Parathyroid adenoma (tissue), 2 donors: ENCODE results near the gene OSCAR.
A peak's percentile ranks its signal among the peaks of the same experiment; 100 is the strongest.

Experiments used
- H2AFZ ChIP-seq: fragments of 300-600 bp; sonication (generic); one replicate; pipeline ENCODE4 v1.7.0; 2017; ENCODE audit warnings: antibody characterized with exemption, mild to moderate bottlenecking
- H3K27ac ChIP-seq: fragments of 300-600 bp; sonication (generic); one replicate; pipeline ENCODE4 v1.7.0; 2017
- H3K27me3 ChIP-seq: fragments of 300-600 bp; sonication (generic); one replicate; pipeline ENCODE4 v1.7.0; 2017; ENCODE audit warnings: low read length; ENCODE audit not compliant: control insufficient read depth, insufficient read depth
- H3K36me3 ChIP-seq: fragments of 300-600 bp; sonication (generic); one replicate; pipeline ENCODE4 v1.7.0; 2017; ENCODE audit warnings: low read length; ENCODE audit not compliant: control insufficient read depth, insufficient read depth
- H3K4me1 ChIP-seq: fragments of 300-600 bp; sonication (generic); one replicate; pipeline ENCODE4 v1.7.0; 2017; ENCODE audit warnings: control low read depth
- H3K4me2 ChIP-seq: fragments of 300-600 bp; sonication (generic); one replicate; pipeline ENCODE4 v1.7.0; 2017; ENCODE audit warnings: low read length
- H3K4me3 ChIP-seq: fragments of 300-600 bp; sonication (generic); one replicate; pipeline ENCODE4 v1.7.0; 2017; ENCODE audit warnings: low read depth, low read length
- H3K79me2 ChIP-seq: fragments of 300-600 bp; sonication (generic); one replicate; pipeline ENCODE4 v1.7.0; 2017; ENCODE audit warnings: control low read depth
- H3K9ac ChIP-seq: fragments of 300-600 bp; sonication (generic); one replicate; pipeline ENCODE4 v1.7.0; 2017; ENCODE audit warnings: mild to moderate bottlenecking
- H3K9me3 ChIP-seq: fragments of 300-600 bp; sonication (generic); one replicate; pipeline ENCODE4 v1.7.0; 2017; ENCODE audit warnings: low read length; ENCODE audit not compliant: control insufficient read depth
- CTCF ChIP-seq: fragments of 300-600 bp; sonication (generic); IDR thresholded peaks from one replicate; pipeline ENCODE4 v1.7.0; 2017; ENCODE audit warnings: antibody characterized with exemption, mild to moderate bottlenecking
- donor health status: primary hyperparathyroidism.

Gene OSCAR

GRCh38 chr19:54145541-54146158, 45.0 kb upstream of the OSCAR start:
- no peak overlapping the region for H3K9ac ChIP-seq
- H2AFZ ChIP-seq: no peak overlapping the region
- H3K4me3 ChIP-seq: no peak overlapping the region
- H3K36me3 ChIP-seq: no peaks in the 10 kb centered on the region
- H3K4me1 ChIP-seq: no peaks in the 10 kb centered on the region
- H3K79me2 ChIP-seq: peaks cover 4% of the 10 kb centered on the region
- H3K9me3 ChIP-seq: no peaks in the 10 kb centered on the region
- TF ChIP-seq CTCF: no peak
- H3K27me3 ChIP-seq: no peaks in the 10 kb centered on the region
- H3K27ac ChIP-seq: no peak overlapping the region
- no peak overlapping the region for H3K4me2 ChIP-seq

- TF ChIP-seq CTCF: no peak
- Histone ChIP-seq H2AFZ (no peak overlapping the region), H3K36me3 (no peaks in the 10 kb centered on the region), H3K4me2 (no peak overlapping the region), H3K9me3 (no peaks in the 10 kb centered on the region), H3K27me3 (no peaks in the 10 kb centered on the region), H3K4me3 (no peak overlapping the region), H3K4me1 (no peaks in the 10 kb centered on the region), H3K79me2 (peaks cover 18% of the 10 kb centered on the region), H3K9ac (no peak overlapping the region), H3K27ac (no peak overlapping the region)
Measured at GRCh38 chr19:54142166-54142780, 41.7 kb upstream of the OSCAR start.

- TF ChIP-seq CTCF: no peak
- no peaks in the 10 kb centered on the region for H3K36me3 ChIP-seq
Measured at GRCh38 chr19:54141356-54141755, 40.8 kb upstream of the OSCAR start.

GRCh38 chr19:54138489-54139256, 38.1 kb upstream of the OSCAR start:
- H3K9me3 ChIP-seq: no peaks in the 10 kb centered on the region
- peak overlapping the region; percentile 92 for H3K27ac ChIP-seq
- no peak for TF ChIP-seq CTCF
- no peaks in the 10 kb centered on the region for H3K36me3 ChIP-seq
- H3K4me1 ChIP-seq: peaks cover 7% of the 10 kb centered on the region
- no peaks in the 10 kb centered on the region for H3K27me3 ChIP-seq
- H3K4me3 ChIP-seq: peak overlapping the region; percentile 85
- no peak overlapping the region for H3K9ac ChIP-seq
- H2AFZ ChIP-seq: peak overlapping the region; percentile 89
- peak overlapping the region; percentile 78 for H3K4me2 ChIP-seq
- H3K79me2 ChIP-seq: peaks cover 18% of the 10 kb centered on the region

More at GRCh38 chr19:54141356-54141755, 40.8 kb upstream of the OSCAR start:
- H2AFZ ChIP-seq: no peak overlapping the region
- no peak overlapping the region for H3K9ac ChIP-seq
- H3K27me3 ChIP-seq: no peaks in the 10 kb centered on the region
- peaks cover under 1% of the 10 kb centered on the region for H3K4me1 ChIP-seq
- H3K4me2 ChIP-seq: no peak overlapping the region
- H3K4me3 ChIP-seq: no peak overlapping the region
- no peaks in the 10 kb centered on the region for H3K9me3 ChIP-seq
- peaks cover 18% of the 10 kb centered on the region for H3K79me2 ChIP-seq
- no peak overlapping the region for H3K27ac ChIP-seq
